Measurements from ENCODE around the gene THEM5. TPM values are rescaled to one million over a fixed set of nuclear protein-coding genes. Genes with fewer than 3 reads are reported as not detected.

Gene THEM5
- total RNA-seq, 1 donor from 2014 or later = not detected

DNA sequence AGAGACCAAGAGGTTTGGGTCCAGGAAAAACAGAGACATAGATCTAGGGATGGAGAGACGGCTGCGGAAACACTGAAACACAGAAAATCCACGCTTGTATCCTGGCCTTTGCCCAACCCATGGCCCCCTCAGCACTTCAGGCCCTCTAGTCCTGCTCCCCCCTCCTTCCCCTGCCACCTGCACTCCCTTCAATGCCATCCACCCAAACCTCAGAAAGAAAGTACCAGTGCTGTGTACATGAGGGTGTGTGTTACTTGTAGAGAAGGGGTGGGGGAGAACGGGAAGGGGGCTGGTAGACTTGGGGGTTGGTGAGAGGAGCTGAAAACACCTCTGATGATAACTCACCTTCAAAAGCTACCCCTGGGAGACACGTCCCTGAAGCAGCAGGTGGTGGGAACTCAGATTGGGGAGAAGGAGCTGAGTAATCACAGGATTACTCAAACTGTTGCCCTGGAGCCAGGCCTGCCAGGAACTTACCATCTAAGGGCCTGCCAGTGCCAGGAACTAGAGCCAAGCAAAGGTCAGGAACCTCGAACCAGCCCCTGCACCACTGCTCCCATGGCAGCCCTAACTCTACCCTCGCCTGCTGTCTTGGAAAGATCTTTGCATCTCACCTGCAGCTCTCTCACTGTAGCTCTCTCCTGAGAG, 33.4 kb downstream of the THEM5 start:
- Mint-ChIP-seq H3K4me1 (no peaks in the 10 kb centered on the region), H3K27ac (no peak overlapping the region), H3K4me3 (no peak overlapping the region), H3K36me3 (no peaks in the 10 kb centered on the region), H3K9me3 (no peaks in the 10 kb centered on the region), H3K27me3 (ENCODE audit: low read depth) (peaks cover 14% of the 10 kb centered on the region)
- DNase-seq (ENCODE audit: low spot score in 2 of 2, unreplicated experiment in 2 of 2) = no peak
- TF ChIP-seq, protein P1, sequence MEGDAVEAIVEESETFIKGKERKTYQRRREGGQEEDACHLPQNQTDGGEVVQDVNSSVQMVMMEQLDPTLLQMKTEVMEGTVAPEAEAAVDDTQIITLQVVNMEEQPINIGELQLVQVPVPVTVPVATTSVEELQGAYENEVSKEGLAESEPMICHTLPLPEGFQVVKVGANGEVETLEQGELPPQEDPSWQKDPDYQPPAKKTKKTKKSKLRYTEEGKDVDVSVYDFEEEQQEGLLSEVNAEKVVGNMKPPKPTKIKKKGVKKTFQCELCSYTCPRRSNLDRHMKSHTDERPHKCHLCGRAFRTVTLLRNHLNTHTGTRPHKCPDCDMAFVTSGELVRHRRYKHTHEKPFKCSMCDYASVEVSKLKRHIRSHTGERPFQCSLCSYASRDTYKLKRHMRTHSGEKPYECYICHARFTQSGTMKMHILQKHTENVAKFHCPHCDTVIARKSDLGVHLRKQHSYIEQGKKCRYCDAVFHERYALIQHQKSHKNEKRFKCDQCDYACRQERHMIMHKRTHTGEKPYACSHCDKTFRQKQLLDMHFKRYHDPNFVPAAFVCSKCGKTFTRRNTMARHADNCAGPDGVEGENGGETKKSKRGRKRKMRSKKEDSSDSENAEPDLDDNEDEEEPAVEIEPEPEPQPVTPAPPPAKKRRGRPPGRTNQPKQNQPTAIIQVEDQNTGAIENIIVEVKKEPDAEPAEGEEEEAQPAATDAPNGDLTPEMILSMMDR (IDR thresholded peaks at IDR 0.05; ENCODE audit: unreplicated experiment) = no peak

DNA sequence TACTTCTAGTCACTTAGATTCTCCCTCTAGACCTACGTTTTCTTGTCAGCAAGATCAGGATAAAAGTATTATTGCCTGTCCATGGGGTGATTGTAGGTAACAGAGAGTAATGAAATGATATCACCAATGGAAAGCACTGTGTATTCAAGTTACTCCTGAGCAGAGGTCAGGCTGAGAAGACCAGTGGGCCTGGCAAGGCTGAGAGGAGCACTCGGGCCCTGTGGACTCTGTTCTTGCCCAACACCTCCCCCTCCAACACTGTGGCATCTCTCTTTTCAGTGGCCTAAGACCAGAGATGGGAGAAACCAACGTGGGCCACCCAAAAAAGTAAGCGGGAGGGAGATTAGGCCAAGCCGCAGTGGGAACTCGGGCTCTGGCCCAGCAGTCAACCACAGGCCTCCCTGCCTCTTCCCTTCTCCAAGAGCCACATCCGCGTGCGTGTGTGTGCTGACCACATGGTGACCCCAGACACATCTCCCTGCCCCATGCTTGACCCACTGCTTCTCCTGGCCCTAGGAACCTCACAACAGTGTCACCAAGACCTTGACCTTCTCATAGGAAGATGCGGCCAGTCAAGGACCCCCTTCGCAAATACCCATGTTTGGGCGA, 34.2 kb downstream of the THEM5 start:
- no peak overlapping the region for H3K27ac Mint-ChIP-seq
- peaks cover 20% of the 10 kb centered on the region for H3K27me3 Mint-ChIP-seq (ENCODE audit: low read depth)
- no peaks in the 10 kb centered on the region for H3K9me3 Mint-ChIP-seq
- no peaks in the 10 kb centered on the region for H3K4me1 Mint-ChIP-seq
- TF ChIP-seq, protein P1 (IDR thresholded peaks at IDR 0.05; ENCODE audit: unreplicated experiment) = no peak
- no peak overlapping the region for H3K4me3 Mint-ChIP-seq
- no peak for DNase-seq (ENCODE audit: low spot score in 2 of 2, unreplicated experiment in 2 of 2)
- H3K36me3 Mint-ChIP-seq = no peaks in the 10 kb centered on the region

DNA sequence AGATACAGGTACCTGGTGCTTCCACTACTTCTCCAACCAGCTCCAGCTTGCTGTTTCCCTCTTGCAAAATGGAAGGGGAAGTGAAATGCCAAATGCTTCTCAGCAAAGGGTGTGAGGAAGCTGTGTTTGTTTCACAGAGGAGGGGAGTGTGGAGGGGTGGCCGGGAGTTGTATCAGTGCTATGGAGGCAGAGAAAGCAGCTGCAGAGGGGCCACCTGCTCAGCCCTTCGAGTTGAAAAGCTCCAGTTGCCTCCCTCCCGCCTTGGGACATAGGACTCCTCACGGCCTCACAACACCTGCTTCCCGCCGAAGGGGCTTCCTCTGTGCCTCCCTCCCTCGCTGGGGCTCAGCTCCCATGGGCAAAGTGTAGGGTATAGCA, 36.2 kb downstream of the THEM5 start:
- Mint-ChIP-seq H3K9me3 (no peaks in the 10 kb centered on the region), H3K27me3 (ENCODE audit: low read depth) (peaks cover 24% of the 10 kb centered on the region)

DNA sequence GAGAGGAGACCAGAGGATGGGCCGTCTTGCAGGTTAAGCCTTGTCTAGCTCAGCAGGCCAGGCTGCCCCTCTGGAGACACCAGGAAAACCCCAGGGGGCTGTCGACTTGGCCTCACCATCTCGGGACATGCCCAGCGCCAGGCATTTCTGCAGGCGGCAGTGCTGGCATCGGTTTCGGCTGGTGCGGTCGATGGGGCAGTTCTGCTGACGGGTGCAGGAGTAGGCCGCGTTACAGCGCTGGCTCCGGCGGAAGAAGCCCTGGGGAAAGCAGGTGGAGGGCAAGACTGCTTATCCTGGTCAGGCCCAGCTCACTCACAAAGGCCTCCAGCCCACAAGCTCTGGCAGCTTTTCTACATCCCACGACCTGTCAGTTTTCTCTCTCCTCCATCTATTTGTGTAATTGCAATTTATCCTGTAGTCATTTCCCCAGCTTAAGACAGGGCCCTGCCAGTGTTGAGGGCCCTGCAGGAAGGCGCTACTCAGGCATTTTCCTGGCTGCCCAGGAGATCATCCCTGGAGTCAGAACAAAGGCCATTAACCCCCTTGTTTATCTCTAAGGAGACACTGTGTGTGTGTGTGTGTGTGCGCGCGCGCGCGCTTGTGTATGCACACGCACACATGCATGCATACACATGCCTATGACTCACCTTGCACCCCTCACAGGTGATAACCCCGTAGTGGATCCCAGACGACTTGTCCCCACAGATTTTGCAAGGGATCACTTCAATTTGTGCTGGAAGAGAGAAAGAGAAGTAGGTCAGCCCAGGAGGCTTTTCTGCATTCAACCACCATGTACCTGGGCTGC, 36.8 kb downstream of the THEM5 start:
- Mint-ChIP-seq H3K36me3 (no peaks in the 10 kb centered on the region), H3K9me3 (no peaks in the 10 kb centered on the region), H3K27me3 (ENCODE audit: low read depth) (peaks cover 22% of the 10 kb centered on the region), H3K27ac (no peak overlapping the region), H3K4me1 (no peaks in the 10 kb centered on the region), H3K4me3 (no peak overlapping the region)
- TF ChIP-seq, protein P1 (IDR thresholded peaks at IDR 0.05; ENCODE audit: unreplicated experiment) = no peak
- DNase-seq (ENCODE audit: low spot score in 2 of 2, unreplicated experiment in 2 of 2) = no peak

More for the DNA sequence above, 36.2 kb downstream of the THEM5 start:
- H3K36me3 Mint-ChIP-seq = no peaks in the 10 kb centered on the region
- no peaks in the 10 kb centered on the region for H3K4me1 Mint-ChIP-seq
- TF ChIP-seq, protein P1 (IDR thresholded peaks at IDR 0.05; ENCODE audit: unreplicated experiment) = no peak
- H3K4me3 Mint-ChIP-seq = no peak overlapping the region
- no peak overlapping the region for H3K27ac Mint-ChIP-seq
- DNase-seq (ENCODE audit: low spot score in 2 of 2, unreplicated experiment in 2 of 2) = no peak

DNA sequence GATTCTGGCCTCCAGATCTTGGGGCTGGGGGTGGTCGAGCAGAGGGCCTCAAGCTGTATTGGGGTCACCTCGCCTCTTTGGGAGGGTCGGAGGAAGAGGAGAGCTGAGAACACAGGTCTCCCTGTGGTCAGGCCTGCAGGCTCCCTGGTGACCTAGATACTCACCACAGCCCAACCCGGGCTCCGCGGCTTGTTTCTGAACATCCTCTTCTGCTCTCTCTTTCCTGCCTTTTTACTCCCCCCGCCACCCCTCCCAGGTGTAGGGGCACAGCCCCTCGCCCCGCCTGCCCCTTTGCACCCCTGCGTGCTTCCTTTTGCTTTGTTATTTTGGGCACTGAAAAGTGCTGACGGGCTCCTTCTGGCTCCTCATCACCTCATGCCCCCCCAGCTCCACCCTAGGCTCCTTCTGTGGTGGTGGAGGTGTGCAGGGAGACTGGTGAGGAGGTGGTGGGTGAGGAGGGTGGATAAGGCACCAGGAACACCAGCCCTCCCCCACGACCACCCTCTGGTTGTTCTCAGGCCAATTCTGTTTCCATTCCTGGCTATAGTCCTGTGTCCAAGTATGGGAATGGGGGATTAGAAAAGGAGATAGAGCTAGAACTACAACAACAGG, 37.7 kb downstream of the THEM5 start:
- no peaks in the 10 kb centered on the region for H3K9me3 Mint-ChIP-seq
- H3K27ac Mint-ChIP-seq = no peak overlapping the region
- no peaks in the 10 kb centered on the region for H3K4me1 Mint-ChIP-seq
- no peak overlapping the region for H3K4me3 Mint-ChIP-seq
- no peak for DNase-seq (ENCODE audit: low spot score in 2 of 2, unreplicated experiment in 2 of 2)
- no peaks in the 10 kb centered on the region for H3K36me3 Mint-ChIP-seq
- TF ChIP-seq, protein P1 (IDR thresholded peaks at IDR 0.05; ENCODE audit: unreplicated experiment) = no peak
- H3K27me3 Mint-ChIP-seq (ENCODE audit: low read depth) = peaks cover 22% of the 10 kb centered on the region
